ENCODE results near the gene IRF8.
"Not testable (repeated sequence)": the region's sequence is repeated elsewhere in the genome, so short reads cannot be mapped to it uniquely, and the experiment has no call there.

DNA sequence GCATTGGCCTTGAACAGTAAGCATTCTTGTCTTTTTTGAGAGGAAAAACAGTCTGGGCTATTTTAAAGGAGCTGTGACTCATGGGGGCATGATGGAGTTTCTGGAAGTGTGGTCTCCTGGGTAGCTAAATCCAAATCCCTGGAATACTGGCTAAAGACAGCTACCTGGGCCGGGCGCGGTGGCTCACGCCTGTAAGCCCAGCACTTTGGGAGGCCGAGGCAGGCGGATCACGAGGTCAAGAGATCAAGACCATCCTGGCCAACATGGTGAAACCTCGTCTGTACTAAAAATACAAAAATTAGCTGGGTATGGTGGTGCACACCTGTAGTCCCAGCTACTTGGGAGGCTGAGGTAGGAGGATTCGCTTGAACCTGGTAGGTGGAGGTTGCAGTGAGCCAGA, 8.3 kb downstream of the IRF8 start:
- TF ChIP-seq, protein P1, sequence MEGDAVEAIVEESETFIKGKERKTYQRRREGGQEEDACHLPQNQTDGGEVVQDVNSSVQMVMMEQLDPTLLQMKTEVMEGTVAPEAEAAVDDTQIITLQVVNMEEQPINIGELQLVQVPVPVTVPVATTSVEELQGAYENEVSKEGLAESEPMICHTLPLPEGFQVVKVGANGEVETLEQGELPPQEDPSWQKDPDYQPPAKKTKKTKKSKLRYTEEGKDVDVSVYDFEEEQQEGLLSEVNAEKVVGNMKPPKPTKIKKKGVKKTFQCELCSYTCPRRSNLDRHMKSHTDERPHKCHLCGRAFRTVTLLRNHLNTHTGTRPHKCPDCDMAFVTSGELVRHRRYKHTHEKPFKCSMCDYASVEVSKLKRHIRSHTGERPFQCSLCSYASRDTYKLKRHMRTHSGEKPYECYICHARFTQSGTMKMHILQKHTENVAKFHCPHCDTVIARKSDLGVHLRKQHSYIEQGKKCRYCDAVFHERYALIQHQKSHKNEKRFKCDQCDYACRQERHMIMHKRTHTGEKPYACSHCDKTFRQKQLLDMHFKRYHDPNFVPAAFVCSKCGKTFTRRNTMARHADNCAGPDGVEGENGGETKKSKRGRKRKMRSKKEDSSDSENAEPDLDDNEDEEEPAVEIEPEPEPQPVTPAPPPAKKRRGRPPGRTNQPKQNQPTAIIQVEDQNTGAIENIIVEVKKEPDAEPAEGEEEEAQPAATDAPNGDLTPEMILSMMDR (IDR thresholded peaks at IDR 0.05) = not testable (repeated sequence)
- TF ChIP-seq POLR2AphosphoS5, EP300, POLR2A (IDR thresholded peaks at IDR 0.05): not testable (repeated sequence)

Measured in sigmoid colon (tissue), 4 donors.